Measurements from ENCODE around the gene VWA2. TPM values are rescaled to one million over a fixed set of nuclear protein-coding genes. Genes with fewer than 3 reads are reported as not detected.

VWA2 gene
- total RNA-seq, 1 experiment from 2014 or later = not detected

GRCh38 chr10:114326795-114327194 lies 87.7 kb downstream of the VWA2 start (continued):
- no peak for TF ChIP-seq EGR1 (IDR thresholded peaks at IDR 0.05; ENCODE audit: low read depth)
- no peak for TF ChIP-seq SP1 (IDR thresholded peaks at IDR 0.05; ENCODE audit: low read depth)
- TF ChIP-seq ZBTB33 (IDR thresholded peaks at IDR 0.05; ENCODE audit: extremely low read depth, insufficient replicate concordance, low read length) = no peak
- TF ChIP-seq MAX (IDR thresholded peaks at IDR 0.05) = no peak

- Histone ChIP-seq H3K79me2 (ENCODE audit: insufficient read depth, low read length) (no peaks in the 10 kb centered on the region), H2AFZ (ENCODE audit: low read depth, low read length, poor library complexity, severe bottlenecking) (no peak overlapping the region)
Observed at GRCh38 chr10:114327537-114328440, 88.7 kb downstream of the VWA2 start.

More at GRCh38 chr10:114327537-114328440, 88.7 kb downstream of the VWA2 start:
- BruUV-seq (replicated peaks) = no TSS peak
- no peak overlapping the region for H3K9ac ChIP-seq (ENCODE audit: low read length)
- no peaks in the 10 kb centered on the region for H3K9me3 ChIP-seq (ENCODE audit: control insufficient read depth in 1 of 2, insufficient read depth in 1 of 2, low read depth in 1 of 2, low read length in 2 of 2)
- CTCF ChIA-PET = interaction anchor here (1.4 kb wide), 1 partner anchor 23 kb away, joined by 5 read pairs; no protein-coding TSS in a partner anchor
- POLR2A ChIA-PET = no interaction called here
- peaks cover 75% of the 10 kb centered on the region for H3K27me3 ChIP-seq (ENCODE audit: insufficient read depth, low read length)
- no peaks in the 10 kb centered on the region for H3K9me2 ChIP-seq (ENCODE audit: insufficient read depth)
- H3K4me3 ChIP-seq (replicated peaks in 1 of 2; ENCODE audit: low read depth in 1 of 2, low read length in 2 of 2) = no peak overlapping the region
- intact Hi-C loops (cut with micrococcal nuclease) = no loop called here
- RAD21 ChIA-PET (ENCODE audit: low non-redundant PET in 1 of 2, low total read pairs in 2 of 2, uncharacterized antibody in 2 of 2, unreplicated experiment in 2 of 2) = interaction anchor here in 1 of 2 experiments (1.1 kb wide), 1 partner anchor 24 kb away, joined by 3 read pairs; no protein-coding TSS in a partner anchor
- H3K36me3 ChIP-seq (ENCODE audit: control insufficient read depth in 1 of 2, insufficient read depth in 2 of 2, low read length in 2 of 2) = no peaks in the 10 kb centered on the region
- no peak overlapping the region for H3K4me2 ChIP-seq (ENCODE audit: low read length)
- H3K4me1 ChIP-seq (ENCODE audit: control insufficient read depth in 1 of 2, insufficient read depth in 2 of 2, low read length in 2 of 2) = no peaks in the 10 kb centered on the region
- ATAC-seq (no peak), DNase-seq (ENCODE audit: low read depth, low spot score) (no peak)
- H4K20me1 ChIP-seq (ENCODE audit: insufficient read depth) = no peaks in the 10 kb centered on the region
- no peak overlapping the region for H3K27ac ChIP-seq (ENCODE audit: low read depth, low read length)
- TF ChIP-seq ELF1 (IDR thresholded peaks at IDR 0.05; ENCODE audit: borderline replicate concordance, low read depth) = no peak
- no peak for TF ChIP-seq EGR1 (IDR thresholded peaks at IDR 0.05; ENCODE audit: low read depth)
- no peak for TF ChIP-seq JUND (IDR thresholded peaks at IDR 0.05)
- TF ChIP-seq TCF7L2 (IDR thresholded peaks at IDR 0.05; ENCODE audit: borderline replicate concordance, extremely low read depth, insufficient read depth, insufficient read length) = no peak
- no peak for TF ChIP-seq MAX (IDR thresholded peaks at IDR 0.05)
- TF ChIP-seq ZBTB33 (IDR thresholded peaks at IDR 0.05; ENCODE audit: extremely low read depth, insufficient replicate concordance, low read length) = no peak
- TF ChIP-seq CEBPB (IDR thresholded peaks at IDR 0.05; ENCODE audit: low read depth) = no peak
- TF ChIP-seq CBX3 (IDR thresholded peaks at IDR 0.05; ENCODE audit: low read depth) = no peak
- no peak for TF ChIP-seq EZH2 (IDR thresholded peaks at IDR 0.05)
- TF ChIP-seq CTCF (IDR thresholded peaks at IDR 0.05 in 2 of 3, conservative IDR thresholded peaks at IDR 0.05 in 1 of 3; ENCODE audit: borderline replicate concordance in 1 of 3, insufficient read depth in 1 of 3, low read depth in 2 of 3, low read length in 2 of 3) = no peak
- no peak for TF ChIP-seq POLR2AphosphoS5 (IDR thresholded peaks at IDR 0.05; ENCODE audit: low read depth, low read length)

Data from HCT116 (cell line).